Activated T-helper 17 cell treated with anti-CD3 and anti-CD28 coated beads, Interleukin-2, amount 50 U/mL, for 72 hours (primary cell): Measurements from ENCODE around the gene TOPORS. TPM values are rescaled to one million over a fixed set of nuclear protein-coding genes. Genes with fewer than 3 reads are reported as not detected.
"Not testable (repeated sequence)": the region's sequence is repeated elsewhere in the genome, so short reads cannot be mapped to it uniquely, and the experiment has no call there.

Experiments used
- ATAC-seq: fragments of 150-1000 bp; cut with Tn5 transposase; replicated peaks from 2 replicates; pipeline ENCODE4 v1.10.0; 2021; ENCODE audit warnings: mild to moderate bottlenecking, moderate library complexity
- H3K27ac Mint-ChIP-seq: one replicate; pipeline ENCODE4 v1.8.0; 2022; ENCODE audit warnings: mixed read lengths
- H3K27me3 Mint-ChIP-seq: one replicate; pipeline ENCODE4 v1.8.0; 2022; ENCODE audit warnings: mixed read lengths
- H3K36me3 Mint-ChIP-seq: one replicate; pipeline ENCODE4 v1.8.0; 2022; ENCODE audit warnings: low read depth, mild to moderate bottlenecking, mixed read lengths
- H3K4me1 Mint-ChIP-seq: one replicate; pipeline ENCODE4 v1.8.0; 2022; ENCODE audit warnings: mixed read lengths
- H3K4me3 Mint-ChIP-seq: one replicate; pipeline ENCODE4 v1.8.0; 2022; ENCODE audit warnings: mild to moderate bottlenecking, mixed read lengths
- H3K9me3 Mint-ChIP-seq: one replicate; pipeline ENCODE4 v1.8.0; 2022; ENCODE audit warnings: mixed read lengths
- total RNA-seq, 2 donors: library from RNA; stranded (reverse); gene quantifications; one replicate each; pipeline ENCODE4 v1.2.3, GENCODE V29; 2022

The TOPORS gene
- total RNA-seq: 10 to 100 TPM; 12.9 to 16.4 TPM

DNA sequence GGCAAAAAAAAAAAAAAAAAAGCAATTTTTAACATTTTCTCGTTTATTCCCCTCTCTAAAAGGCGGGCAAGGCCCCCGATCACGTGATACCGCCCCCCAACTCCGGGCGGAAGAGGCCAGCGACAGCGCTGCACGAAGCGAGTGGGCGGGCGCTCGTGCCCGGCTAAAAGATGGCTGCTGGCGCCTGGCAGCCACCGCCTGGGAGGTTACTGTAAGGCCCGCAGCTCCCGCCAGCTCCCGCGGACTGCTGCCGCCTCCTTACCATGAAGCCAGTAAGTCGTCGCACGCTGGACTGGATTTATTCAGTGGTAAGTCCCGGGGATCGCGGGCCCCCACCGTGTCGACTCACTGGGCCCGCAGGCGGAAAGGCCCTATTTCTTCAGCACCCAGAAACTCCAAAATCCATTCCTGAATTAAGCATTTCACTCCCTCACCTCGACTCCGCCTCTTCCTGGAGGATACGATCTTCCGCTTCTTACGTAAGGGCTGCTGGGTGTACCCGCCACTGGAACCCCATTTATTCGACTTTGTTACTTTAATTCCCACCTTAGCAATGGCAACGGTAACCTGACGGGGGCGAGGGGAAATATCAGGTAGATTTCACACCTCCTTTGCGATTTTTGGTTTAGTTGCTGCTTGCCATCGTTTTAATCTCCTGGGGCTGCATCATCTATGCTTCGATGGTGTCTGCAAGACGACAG, at the start of gene TOPORS, which contains the start of gene SMIM27:
Gene TOPORS (minus strand): TSS at position 415 of the 701 bp plus-strand sequence. CDS start 150 bp downstream, at position 265.
Gene SMIM27 (plus strand): TSS at position 156 of the 701 bp plus-strand sequence. CDS start 108 bp downstream, at position 264.
- no peaks in the 10 kb centered on the region for H3K9me3 Mint-ChIP-seq
- peak within 1 kb of the TSS; percentile 99 for H3K4me3 Mint-ChIP-seq
- no peaks in the 10 kb centered on the region for H3K27me3 Mint-ChIP-seq
- H3K27ac Mint-ChIP-seq: peak within 1 kb of the TSS; percentile 99
- peak; percentile 86 for ATAC-seq
- peaks cover 9% of the 10 kb centered on the region for H3K4me1 Mint-ChIP-seq
- H3K36me3 Mint-ChIP-seq: peaks cover 63% of the 10 kb centered on the region

DNA sequence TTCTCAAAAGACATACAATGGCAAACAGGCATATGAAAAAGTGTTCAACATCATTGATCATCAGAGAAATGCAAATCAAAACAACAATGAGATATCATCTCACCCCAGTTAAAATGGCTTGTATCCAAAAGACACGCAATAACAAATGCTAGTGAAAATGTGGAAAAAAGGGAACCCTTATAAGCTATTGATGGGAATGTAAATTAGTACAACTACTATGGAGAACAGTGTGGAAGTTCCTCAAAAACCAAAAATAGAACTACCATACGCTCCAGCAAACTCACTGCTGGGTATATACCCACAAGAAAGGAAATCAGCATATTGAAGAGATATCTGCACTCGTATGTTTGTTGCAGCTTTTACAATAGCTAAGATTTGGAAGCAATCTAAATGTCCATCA, 46.6 kb upstream of the TOPORS start:
- not testable (repeated sequence) for ATAC-seq, H3K36me3 Mint-ChIP-seq, H3K27ac Mint-ChIP-seq, H3K9me3 Mint-ChIP-seq, H3K4me3 Mint-ChIP-seq, H3K4me1 Mint-ChIP-seq, H3K27me3 Mint-ChIP-seq

DNA sequence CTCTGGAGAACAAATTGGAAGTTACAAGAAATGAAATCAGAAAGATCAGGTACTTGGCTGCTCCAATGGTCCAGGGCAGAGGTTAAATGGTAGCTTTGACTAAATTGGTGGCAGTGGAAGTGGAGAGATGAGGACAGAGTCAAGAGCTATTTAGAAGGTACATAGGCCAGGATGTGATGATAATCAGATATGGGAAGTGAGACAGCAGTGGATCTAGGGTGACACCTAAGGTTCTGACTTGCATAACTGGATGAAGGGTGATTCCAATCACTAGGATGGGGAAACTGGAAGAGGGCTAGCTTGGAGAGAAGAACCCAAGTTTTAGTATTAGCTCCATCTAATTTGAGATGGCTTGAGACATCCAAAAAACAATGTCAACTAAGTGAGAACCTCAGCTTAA, 44.5 kb upstream of the TOPORS start:
- Mint-ChIP-seq H3K4me3 (no peak overlapping the region), H3K9me3 (no peaks in the 10 kb centered on the region), H3K36me3 (no peaks in the 10 kb centered on the region), H3K27ac (no peak overlapping the region), H3K27me3 (peaks cover 6% of the 10 kb centered on the region), H3K4me1 (no peaks in the 10 kb centered on the region)
- no peak for ATAC-seq

DNA sequence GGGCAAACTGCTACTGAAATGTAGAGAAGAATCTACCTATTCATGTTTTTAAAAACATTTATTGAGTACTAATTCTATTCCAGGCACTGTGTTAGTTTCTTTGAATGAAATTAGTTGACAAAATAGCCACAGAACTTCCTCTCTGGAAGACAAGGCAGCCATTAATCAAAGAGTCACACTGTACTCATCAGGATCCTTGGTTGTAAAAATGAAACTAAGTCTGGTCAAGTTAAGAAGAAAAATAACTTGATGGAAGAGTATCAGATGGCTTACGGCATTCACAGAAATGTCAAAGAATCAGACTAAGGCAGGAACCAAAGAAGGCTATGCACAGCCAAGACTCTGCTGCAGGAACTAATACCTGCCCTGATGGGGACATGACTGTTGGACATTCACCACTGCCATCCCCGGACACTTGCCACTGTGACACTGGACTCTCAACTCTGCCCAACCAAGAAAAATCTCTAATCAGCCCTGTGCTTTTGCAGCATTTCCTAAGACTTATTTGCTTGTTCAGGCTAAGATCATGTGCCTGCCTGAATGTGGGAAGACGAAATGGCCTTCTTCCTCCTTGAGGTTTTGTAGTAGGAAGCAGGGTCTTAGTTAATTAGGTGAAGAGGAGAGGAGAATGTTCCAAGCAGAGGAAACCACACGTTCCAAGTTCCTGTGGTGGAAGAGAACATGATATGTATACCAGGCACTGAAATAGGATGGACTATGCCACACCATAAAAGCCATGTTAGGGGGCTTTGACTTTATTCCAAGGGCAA, 43.9 kb upstream of the TOPORS start:
- Mint-ChIP-seq H3K27me3 (peaks cover 8% of the 10 kb centered on the region), H3K27ac (no peak overlapping the region), H3K4me1 (no peaks in the 10 kb centered on the region), H3K36me3 (no peaks in the 10 kb centered on the region), H3K9me3 (no peaks in the 10 kb centered on the region), H3K4me3 (no peak overlapping the region)
- no peak for ATAC-seq

DNA sequence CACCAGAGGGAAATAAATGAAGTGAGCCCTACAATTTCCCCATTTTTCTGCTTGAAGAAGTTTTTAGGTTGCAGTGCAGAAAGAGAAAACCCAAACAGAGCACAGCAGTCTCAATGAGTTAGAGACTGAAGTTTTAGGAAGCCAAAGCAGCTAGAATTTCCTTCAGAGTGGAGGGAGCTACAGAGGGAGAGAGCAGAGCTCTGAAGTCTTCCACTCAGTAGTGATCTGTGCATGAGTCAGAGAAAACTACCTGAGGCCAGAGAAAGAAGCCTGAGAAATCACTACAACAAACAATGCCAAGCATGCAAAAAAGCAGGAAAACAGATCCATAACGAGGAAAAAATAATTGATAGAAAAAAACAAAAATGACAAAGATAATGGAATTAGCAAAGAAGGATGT, 38.5 kb upstream of the TOPORS start:
- Mint-ChIP-seq H3K36me3 (no peaks in the 10 kb centered on the region), H3K27me3 (peaks cover 15% of the 10 kb centered on the region), H3K4me1 (no peaks in the 10 kb centered on the region), H3K9me3 (no peaks in the 10 kb centered on the region), H3K4me3 (no peak overlapping the region), H3K27ac (no peak overlapping the region)
- ATAC-seq: no peak

DNA sequence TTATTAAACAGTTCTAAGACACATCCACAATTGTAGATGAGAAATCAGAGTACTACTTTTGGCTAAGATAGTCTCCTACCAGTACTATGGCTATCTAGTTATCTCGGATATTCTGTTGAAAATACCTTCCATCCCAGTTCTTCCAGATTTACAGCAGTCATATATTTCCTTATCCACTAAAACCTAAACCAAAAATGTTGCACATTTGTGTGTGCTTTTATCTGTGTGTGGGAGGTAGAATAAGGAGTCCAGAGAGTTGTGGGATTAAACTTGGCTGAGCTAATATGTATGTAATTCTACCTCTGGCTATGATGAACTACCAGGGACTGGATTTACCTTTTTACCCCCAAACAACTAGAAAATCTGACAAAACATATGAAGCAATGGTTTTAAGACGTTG, 38.1 kb upstream of the TOPORS start:
- Mint-ChIP-seq H3K4me3 (no peak overlapping the region), H3K27ac (no peak overlapping the region), H3K36me3 (no peaks in the 10 kb centered on the region), H3K9me3 (no peaks in the 10 kb centered on the region), H3K27me3 (peaks cover 19% of the 10 kb centered on the region), H3K4me1 (no peaks in the 10 kb centered on the region)
- ATAC-seq: no peak

DNA sequence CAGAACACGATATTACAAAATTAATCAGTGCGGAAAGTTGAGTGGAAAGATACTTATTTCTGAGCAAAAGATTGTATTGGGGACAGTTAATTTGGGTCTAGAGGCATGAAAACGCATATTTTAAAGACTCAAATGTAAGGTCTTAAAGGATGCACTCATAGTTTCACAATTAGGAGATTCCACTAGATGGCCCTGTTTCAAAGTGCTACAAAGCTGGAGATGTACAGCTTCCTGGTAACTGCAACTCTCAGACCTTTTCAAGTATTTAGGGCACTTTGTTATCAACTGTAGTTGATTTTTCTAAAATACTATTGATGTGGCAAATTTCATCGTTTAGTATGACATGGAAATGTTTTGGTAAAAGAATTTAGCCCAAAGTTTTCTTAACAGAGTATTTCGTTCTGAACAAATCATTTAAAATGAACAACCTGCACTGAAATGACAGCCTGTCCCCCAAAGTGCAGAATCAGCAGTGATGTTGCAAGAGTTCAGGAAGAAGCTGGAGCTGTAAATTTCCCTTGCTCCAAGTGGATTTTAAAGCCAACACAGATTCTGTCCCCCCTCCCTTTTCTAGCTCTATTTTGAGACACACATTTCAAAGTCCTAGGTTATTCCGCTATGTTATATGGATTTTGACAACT, 36.8 kb upstream of the TOPORS start:
- peaks cover 26% of the 10 kb centered on the region for H3K27me3 Mint-ChIP-seq
- H3K4me3 Mint-ChIP-seq: no peak overlapping the region
- no peaks in the 10 kb centered on the region for H3K36me3 Mint-ChIP-seq
- H3K4me1 Mint-ChIP-seq: no peaks in the 10 kb centered on the region
- no peak overlapping the region for H3K27ac Mint-ChIP-seq
- H3K9me3 Mint-ChIP-seq: no peaks in the 10 kb centered on the region
- no peak for ATAC-seq

DNA sequence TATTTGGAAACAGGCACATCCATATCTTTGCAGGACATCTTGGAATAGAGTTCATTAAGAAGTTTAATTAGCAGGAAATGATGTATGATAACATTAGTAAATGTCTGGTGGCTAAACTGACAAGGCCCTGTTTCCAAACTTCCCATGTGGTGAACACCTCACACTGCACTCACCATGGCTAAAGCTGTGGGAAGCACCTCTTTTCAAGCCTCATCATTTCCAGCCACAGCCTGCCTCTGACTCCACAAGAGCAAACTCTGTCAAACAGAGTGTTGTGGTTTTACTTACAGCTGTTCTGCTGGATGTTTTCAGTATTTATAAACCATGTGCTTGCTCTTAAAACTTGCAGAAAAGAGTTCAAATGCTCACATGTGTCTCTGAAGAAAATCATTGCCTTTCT, 35.5 kb upstream of the TOPORS start:
- ATAC-seq: peak; percentile 59
- Mint-ChIP-seq H3K27ac (no peak overlapping the region), H3K36me3 (no peaks in the 10 kb centered on the region), H3K27me3 (peaks cover 26% of the 10 kb centered on the region), H3K4me1 (no peaks in the 10 kb centered on the region), H3K4me3 (no peak overlapping the region), H3K9me3 (no peaks in the 10 kb centered on the region)

DNA sequence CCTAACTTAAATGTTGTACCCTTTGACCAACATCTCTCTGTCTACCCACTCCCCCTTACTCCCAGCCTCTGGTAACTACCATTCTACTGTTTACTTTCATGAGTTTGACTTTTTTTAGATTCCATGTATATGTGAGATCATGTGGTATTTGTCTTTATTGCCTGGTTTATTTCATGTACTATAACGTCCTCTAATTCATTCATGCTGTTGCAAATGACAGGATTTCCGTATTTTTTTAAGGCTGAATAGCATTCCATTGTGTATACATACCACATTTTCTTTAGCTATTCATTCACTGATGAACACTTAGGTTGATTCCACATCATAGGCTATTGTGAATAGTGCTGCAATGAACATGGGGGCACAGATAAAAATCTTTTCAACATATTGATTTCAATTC, 32.4 kb upstream of the TOPORS start:
- peaks cover 19% of the 10 kb centered on the region for H3K27me3 Mint-ChIP-seq
- ATAC-seq: no peak
- H3K4me1 Mint-ChIP-seq: no peaks in the 10 kb centered on the region
- H3K9me3 Mint-ChIP-seq: no peaks in the 10 kb centered on the region
- no peaks in the 10 kb centered on the region for H3K36me3 Mint-ChIP-seq
- no peak overlapping the region for H3K4me3 Mint-ChIP-seq
- no peak overlapping the region for H3K27ac Mint-ChIP-seq

DNA sequence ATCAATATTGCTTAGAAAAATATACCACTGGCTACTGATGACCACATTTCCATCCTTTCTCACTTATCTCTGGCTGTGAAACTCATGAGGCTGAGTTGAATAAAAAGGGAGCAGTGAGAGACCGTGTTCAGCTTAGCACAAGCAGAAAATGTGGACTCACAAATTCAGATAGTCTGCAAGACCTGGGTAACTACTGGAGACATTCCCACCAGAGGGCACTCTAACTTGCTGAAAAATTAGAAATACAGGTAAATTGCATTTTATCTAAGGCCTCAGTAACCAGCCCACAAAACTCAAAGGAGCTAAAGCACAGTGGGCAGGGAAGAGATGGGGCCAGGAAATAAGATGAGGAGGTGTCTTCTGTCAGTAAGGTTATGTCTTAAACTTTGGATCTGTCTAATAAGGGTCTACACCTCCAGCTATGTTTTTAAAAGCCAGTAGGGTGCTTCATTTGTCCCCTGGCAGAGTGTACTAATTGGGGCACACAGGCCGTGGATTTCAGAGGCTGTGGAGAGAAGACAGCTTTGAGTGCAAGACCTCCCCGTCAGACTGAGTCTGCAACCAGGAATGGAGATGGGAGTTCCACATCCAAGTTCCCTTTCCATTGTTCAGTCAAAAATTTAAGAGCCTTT, 29.2 kb upstream of the TOPORS start:
- Mint-ChIP-seq H3K4me3 (no peak overlapping the region), H3K4me1 (no peaks in the 10 kb centered on the region), H3K36me3 (no peaks in the 10 kb centered on the region), H3K27ac (no peak overlapping the region), H3K27me3 (peaks cover 16% of the 10 kb centered on the region), H3K9me3 (no peaks in the 10 kb centered on the region)
- ATAC-seq: peak; percentile 26

DNA sequence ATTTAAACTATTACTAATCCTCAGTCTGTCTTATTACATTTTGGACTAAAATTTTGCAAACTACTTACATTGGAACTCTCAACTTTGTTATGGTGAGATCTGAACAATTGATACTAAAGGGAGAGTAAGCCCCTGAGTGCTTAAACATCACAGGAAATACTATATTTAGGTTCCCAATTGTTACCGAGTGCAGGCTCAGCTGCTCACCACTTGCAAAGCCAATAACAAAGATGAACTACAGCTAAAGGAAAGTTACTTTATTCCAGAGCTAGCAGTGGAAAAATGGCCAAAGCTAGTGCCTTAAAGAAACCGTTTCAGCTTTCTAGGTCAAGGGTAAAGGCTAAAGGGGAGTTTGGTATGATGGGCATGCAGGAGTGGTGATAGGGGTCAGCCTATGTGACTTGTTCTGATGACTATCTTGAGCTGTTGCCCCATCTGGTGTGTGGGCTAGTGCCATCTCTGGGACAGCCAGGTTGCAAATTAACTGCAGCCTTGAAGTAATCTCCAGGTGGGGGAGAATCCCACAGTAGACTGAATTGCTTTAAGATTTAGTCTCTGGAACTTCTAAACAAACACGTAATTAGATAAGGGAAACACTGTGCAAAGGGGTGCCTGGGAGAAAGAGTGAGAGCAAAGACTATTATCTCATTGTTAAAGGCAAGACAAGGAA, 28.4 kb upstream of the TOPORS start:
- Mint-ChIP-seq H3K4me3 (no peak overlapping the region), H3K27ac (no peak overlapping the region), H3K9me3 (no peaks in the 10 kb centered on the region), H3K36me3 (no peaks in the 10 kb centered on the region), H3K4me1 (no peaks in the 10 kb centered on the region), H3K27me3 (peaks cover 13% of the 10 kb centered on the region)
- no peak for ATAC-seq

DNA sequence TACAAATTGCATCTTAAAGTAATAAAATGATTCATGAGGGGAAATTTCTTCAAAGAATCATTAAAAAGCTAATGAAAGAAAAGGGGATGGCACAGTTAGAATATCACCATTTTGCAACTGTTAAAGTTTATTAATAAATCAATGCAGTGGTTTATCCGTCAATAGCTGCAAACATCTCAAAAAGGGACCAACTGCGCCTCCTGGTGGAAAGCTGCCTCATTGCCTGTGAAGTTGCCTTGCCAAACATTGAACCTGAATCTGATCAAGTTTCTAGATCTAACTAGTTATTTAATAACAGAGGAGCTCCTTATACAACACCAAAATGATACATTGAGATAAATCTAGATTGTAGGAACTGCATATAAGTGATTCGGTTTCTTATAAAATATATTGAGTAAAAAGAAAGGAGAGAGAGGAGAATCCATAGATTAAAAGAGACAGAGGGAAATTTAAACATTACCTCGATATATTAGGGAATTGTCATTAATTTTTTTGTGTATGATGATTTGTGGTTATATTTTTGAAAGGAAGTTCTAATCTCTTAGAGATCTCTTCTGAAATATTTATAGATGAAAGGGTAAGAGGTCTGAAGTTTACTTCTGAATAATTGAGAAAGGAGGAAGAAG, 27.4 kb upstream of the TOPORS start:
- Mint-ChIP-seq H3K27ac (no peak overlapping the region), H3K27me3 (peaks cover 6% of the 10 kb centered on the region), H3K4me3 (no peak overlapping the region), H3K36me3 (no peaks in the 10 kb centered on the region), H3K4me1 (no peaks in the 10 kb centered on the region), H3K9me3 (no peaks in the 10 kb centered on the region)
- ATAC-seq: peak; percentile 39

DNA sequence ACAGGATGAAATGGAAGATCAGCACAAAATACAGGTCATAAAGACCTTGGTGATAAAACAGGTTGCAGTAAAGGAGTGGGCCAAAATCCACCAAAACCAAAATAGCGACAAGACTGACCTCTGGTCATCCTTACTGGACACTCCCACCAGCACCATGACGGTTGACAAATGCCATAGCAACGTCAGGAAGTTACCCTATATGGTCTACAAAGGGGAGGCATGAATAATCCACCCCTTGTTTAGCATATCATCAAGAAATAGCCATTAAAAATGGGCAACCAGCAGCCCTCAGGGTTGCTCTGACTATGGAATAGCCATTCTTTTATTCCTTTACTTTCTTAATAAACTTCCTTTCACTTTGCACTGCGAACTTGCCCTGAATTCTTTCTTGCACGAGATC, 26.6 kb upstream of the TOPORS start:
- H3K4me1 Mint-ChIP-seq: no peaks in the 10 kb centered on the region
- H3K27ac Mint-ChIP-seq: no peak overlapping the region
- no peaks in the 10 kb centered on the region for H3K36me3 Mint-ChIP-seq
- H3K9me3 Mint-ChIP-seq: no peaks in the 10 kb centered on the region
- peaks cover 3% of the 10 kb centered on the region for H3K27me3 Mint-ChIP-seq
- no peak for ATAC-seq
- H3K4me3 Mint-ChIP-seq: no peak overlapping the region

DNA sequence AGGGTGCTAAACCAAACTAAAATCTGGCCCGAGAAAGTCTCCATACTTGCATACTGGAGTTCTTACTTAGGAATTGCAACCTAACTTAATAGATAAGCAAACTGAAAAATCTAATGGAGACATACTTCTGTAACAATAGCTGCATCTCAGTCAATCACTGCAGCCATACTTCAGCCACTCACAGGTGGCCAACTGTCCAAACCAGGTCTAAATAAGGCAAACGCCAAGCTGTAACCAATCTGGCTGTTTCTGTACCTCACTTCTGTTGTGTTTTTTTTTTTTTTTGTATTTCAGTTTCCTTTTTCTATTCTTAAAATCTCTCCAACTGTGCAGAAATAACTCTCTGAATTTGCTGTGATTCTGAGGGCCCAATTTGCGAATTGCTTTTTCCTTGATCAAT, 24.9 kb upstream of the TOPORS start:
- Mint-ChIP-seq H3K27me3 (peaks cover 3% of the 10 kb centered on the region), H3K4me1 (peaks cover 6% of the 10 kb centered on the region), H3K9me3 (no peaks in the 10 kb centered on the region), H3K36me3 (peaks cover 5% of the 10 kb centered on the region), H3K27ac (no peak overlapping the region), H3K4me3 (no peak overlapping the region)
- ATAC-seq: no peak
